Retina (tissue), 1 donor: ENCODE results near the gene REG1B.
"Not testable (repeated sequence)": the region's sequence is repeated elsewhere in the genome, so short reads cannot be mapped to it uniquely, and the experiment has no call there.

Source experiments
- DNase-seq: peaks from one replicate; pipeline ENCODE4 v3.0.0-alpha.2; 2016

Gene REG1B

GRCh38 chr2:79083597-79084251 is 4.1 kb downstream of the REG1B start:
- no peak for DNase-seq

- no peak for DNase-seq
These were observed 4.8 kb downstream of the REG1B start for GRCh38 chr2:79082987-79083386.

DNA sequence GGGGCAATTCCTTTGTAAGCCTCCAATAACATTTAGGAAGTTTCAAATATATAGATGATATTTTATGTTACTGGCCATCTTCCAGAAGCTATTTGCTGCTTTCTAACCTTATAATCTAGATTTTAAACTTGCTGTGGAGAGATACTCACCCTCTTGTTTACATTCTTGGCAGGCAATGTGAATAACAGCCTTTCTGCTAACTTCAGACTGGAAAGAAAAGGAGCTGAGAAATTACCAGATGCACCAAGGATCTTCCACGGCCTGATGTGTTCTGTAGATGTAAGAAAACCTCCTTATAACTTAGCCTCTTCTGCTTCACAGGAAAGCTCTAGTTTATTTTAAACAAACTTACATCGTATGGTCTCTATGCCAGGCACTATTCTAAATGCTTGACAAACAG is 16.7 kb downstream of the REG1B start:
- DNase-seq: no peak

DNA sequence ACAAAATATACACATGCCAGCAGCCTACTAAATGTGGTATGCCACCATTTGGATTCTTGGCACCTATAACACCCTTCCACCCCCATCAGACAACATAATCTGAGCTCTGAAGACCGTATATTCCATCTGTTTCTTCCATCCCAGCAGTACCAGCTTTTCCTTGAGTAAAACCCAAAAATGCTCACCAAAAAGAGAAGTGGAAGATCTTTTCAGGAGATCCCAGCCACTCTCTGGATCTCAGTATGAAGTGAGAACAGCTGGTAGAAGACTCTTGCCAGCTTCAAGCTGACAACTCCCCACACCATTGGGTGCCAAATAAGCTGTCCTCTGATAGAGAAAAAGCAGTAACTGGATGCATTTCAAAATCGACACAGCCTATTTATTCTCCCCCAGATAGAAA is 22.6 kb downstream of the REG1B start:
- no peak for DNase-seq

GRCh38 chr2:79054769-79055168 is 33.0 kb downstream of the REG1B start:
- not testable (repeated sequence) for DNase-seq

- not testable (repeated sequence) for DNase-seq
These were observed 34.3 kb downstream of the REG1B start for GRCh38 chr2:79053486-79053885.

DNA sequence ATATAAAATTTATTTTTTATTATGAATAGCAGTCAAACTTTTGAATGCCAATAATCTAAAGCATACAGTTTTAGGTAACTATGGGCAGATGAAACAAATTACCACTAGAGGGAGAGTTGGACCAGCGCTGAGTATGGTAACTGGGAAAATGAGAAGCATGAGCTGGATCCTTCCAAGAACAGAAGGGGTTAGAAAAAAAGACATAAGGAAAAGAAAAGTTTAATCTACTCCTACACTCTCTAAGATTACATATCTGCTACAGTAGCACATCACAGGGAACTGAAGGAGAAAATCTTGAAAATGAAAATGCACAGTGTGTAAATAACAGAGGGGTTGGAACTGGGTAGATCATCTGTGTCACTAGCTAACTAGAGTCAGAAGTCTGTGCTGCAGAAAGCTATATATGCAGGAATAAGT is 46.8 kb downstream of the REG1B start:
- DNase-seq: peak; percentile 29

- no peak for DNase-seq
These were observed 47.8 kb downstream of the REG1B start for GRCh38 chr2:79039944-79040343.
